OCI-M2 (cell line): Measurements from ENCODE around the gene OR8B4.
"Not testable (repeated sequence)": the region's sequence is repeated elsewhere in the genome, so short reads cannot be mapped to it uniquely, and the experiment has no call there.

ENCODE experiments used
- DNase-seq: peaks from one replicate; lab custom pipeline; 2025; ENCODE audit not compliant: unreplicated experiment; lab: John Stamatoyannopoulos, UW

Gene OR8B4

GRCh38 chr11:124409906-124410305 is 14.8 kb downstream of the OR8B4 start:
- no peak for DNase-seq

- no peak for DNase-seq
Observed at GRCh38 chr11:124405581-124405980, 19.1 kb downstream of the OR8B4 start.

- DNase-seq: not testable (repeated sequence)
Observed at GRCh38 chr11:124403186-124403585, 21.5 kb downstream of the OR8B4 start.

GRCh38 chr11:124402326-124402922 is 22.2 kb downstream of the OR8B4 start:
- no peak for DNase-seq

- DNase-seq: no peak
Observed at GRCh38 chr11:124398924-124399323, 25.7 kb downstream of the OR8B4 start, which contains the start of gene OR8B3. TSS of gene OR8B3 (minus strand) at chr11:124399024. CDS start at chr11:124397351, 1,673 bp downstream.

GRCh38 chr11:124396847-124397246 is 27.8 kb downstream of the OR8B4 start:
- not testable (repeated sequence) for DNase-seq

- DNase-seq: no peak
Observed at GRCh38 chr11:124394408-124394807, 30.3 kb downstream of the OR8B4 start.

GRCh38 chr11:124384399-124384798 is 40.3 kb downstream of the OR8B4 start, which contains the start of gene OR8B2:
TSS of gene OR8B2 (minus strand) at chr11:124384499. CDS start at chr11:124383343, 1,156 bp downstream.
- DNase-seq: no peak

GRCh38 chr11:124382857-124383256 is 41.8 kb downstream of the OR8B4 start:
- DNase-seq: not testable (repeated sequence)

GRCh38 chr11:124380585-124380984 is 44.1 kb downstream of the OR8B4 start:
- DNase-seq: no peak

- DNase-seq: no peak
Observed at GRCh38 chr11:124376280-124376679, 48.4 kb downstream of the OR8B4 start.
